AG08396 (cell line): ENCODE data around the gene CCL19.
"Not testable (repeated sequence)": the region's sequence is repeated elsewhere in the genome, so short reads cannot be mapped to it uniquely, and the experiment has no call there.

Experiments
- DNase-seq: peaks from one replicate; pipeline ENCODE4 v3.0.0; 2012; ENCODE audit warnings: low spot score, mixed read lengths

CCL19 gene

GRCh38 chr9:34690983-34691935 lies at the start of gene CCL19:
CCL19 (minus strand) TSS chr9:34691276; CDS start chr9:34691139, 137 bp downstream.
- DNase-seq = no peak

- DNase-seq = not testable (repeated sequence)
Measured at GRCh38 chr9:34740176-34740575, 49.1 kb upstream of the CCL19 start.

GRCh38 chr9:34737677-34738260 lies 46.7 kb upstream of the CCL19 start:
- no peak for DNase-seq

GRCh38 chr9:34734720-34735119 lies 43.6 kb upstream of the CCL19 start:
- DNase-seq = no peak

- DNase-seq = no peak
Measured at GRCh38 chr9:34732886-34733285, 41.8 kb upstream of the CCL19 start.

GRCh38 chr9:34732478-34732877 lies 41.4 kb upstream of the CCL19 start:
- no peak for DNase-seq

GRCh38 chr9:34723141-34723540 lies 32.1 kb upstream of the CCL19 start:
- DNase-seq = no peak

GRCh38 chr9:34719769-34720025 lies 28.6 kb upstream of the CCL19 start:
- not testable (repeated sequence) for DNase-seq

- DNase-seq = no peak
Measured at GRCh38 chr9:34719021-34719768, 28.1 kb upstream of the CCL19 start.

- DNase-seq = no peak
Measured at GRCh38 chr9:34717996-34718614, 27.0 kb upstream of the CCL19 start.

- no peak for DNase-seq
Measured at GRCh38 chr9:34716711-34717110, 25.6 kb upstream of the CCL19 start.

- DNase-seq = no peak
Measured at GRCh38 chr9:34715639-34716215, 24.7 kb upstream of the CCL19 start.

GRCh38 chr9:34714007-34714406 lies 22.9 kb upstream of the CCL19 start:
- no peak for DNase-seq

- no peak for DNase-seq
Measured at GRCh38 chr9:34712140-34712539, 21.1 kb upstream of the CCL19 start.

- no peak for DNase-seq
Measured at GRCh38 chr9:34710023-34710422, 18.9 kb upstream of the CCL19 start, which contains the start of gene CCL21. CCL21 (minus strand) TSS chr9:34710136; CDS start chr9:34710066, 70 bp downstream.

- no peak for DNase-seq
Measured at GRCh38 chr9:34709196-34709978, 18.3 kb upstream of the CCL19 start.

GRCh38 chr9:34707130-34707529 lies 16.1 kb upstream of the CCL19 start:
- no peak for DNase-seq

- DNase-seq = peak; percentile 93
Measured at GRCh38 chr9:34701769-34702736, 11.0 kb upstream of the CCL19 start.

- peak; percentile 89 for DNase-seq
Measured at GRCh38 chr9:34701023-34701768, 10.1 kb upstream of the CCL19 start.
